GM12864 (cell line): ENCODE data around the gene GEMIN7.

Experiments
- DNase-seq: peaks from one replicate; pipeline ENCODE4 v3.0.0-alpha.2; 2011; ENCODE audit warnings: low read depth
- H3K4me3 ChIP-seq: 2 replicates; pipeline ENCODE4 v1.5.1; 2011; ENCODE audit warnings: mild to moderate bottlenecking, low read depth, low read length, control low read depth
- CTCF ChIP-seq: IDR thresholded peaks from 2 replicates; pipeline ENCODE4 v1.5.1; 2011; ENCODE audit warnings: low read depth, mild to moderate bottlenecking, moderate library complexity, low read length, control low read depth, inconsistent platforms; ENCODE audit errors: missing control alignments

Gene GEMIN7

GRCh38 chr19:45070861-45071544, 8.1 kb upstream of the GEMIN7 start:
- TF ChIP-seq CTCF = no peak
- no peak for DNase-seq
- H3K4me3 ChIP-seq = no peak overlapping the region

DNA sequence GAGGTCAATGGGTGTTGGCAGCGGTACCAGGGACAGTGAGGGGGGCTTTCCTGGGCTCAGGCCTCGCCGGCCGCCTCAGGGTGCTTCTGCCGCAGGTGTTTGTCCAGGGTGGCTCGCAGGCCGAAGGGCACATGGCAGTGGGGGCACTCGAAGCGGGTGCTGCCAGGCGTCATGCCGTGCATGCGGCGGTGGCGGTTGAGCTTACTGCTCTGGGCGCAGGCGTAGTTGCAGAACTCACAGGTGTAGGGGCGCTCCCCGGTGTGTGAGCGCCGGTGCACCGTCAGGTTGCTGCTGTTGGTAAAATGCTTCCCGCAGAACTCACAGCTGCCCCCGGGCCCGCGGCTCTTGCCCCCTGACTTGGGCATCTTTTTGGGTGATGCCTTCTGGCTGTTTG, 7.5 kb upstream of the GEMIN7 start:
- no peak for DNase-seq
- TF ChIP-seq CTCF = no peak
- no peak overlapping the region for H3K4me3 ChIP-seq

GRCh38 chr19:45071969-45072790, 6.9 kb upstream of the GEMIN7 start:
- no peak for DNase-seq
- H3K4me3 ChIP-seq = no peak overlapping the region
- no peak for TF ChIP-seq CTCF

DNA sequence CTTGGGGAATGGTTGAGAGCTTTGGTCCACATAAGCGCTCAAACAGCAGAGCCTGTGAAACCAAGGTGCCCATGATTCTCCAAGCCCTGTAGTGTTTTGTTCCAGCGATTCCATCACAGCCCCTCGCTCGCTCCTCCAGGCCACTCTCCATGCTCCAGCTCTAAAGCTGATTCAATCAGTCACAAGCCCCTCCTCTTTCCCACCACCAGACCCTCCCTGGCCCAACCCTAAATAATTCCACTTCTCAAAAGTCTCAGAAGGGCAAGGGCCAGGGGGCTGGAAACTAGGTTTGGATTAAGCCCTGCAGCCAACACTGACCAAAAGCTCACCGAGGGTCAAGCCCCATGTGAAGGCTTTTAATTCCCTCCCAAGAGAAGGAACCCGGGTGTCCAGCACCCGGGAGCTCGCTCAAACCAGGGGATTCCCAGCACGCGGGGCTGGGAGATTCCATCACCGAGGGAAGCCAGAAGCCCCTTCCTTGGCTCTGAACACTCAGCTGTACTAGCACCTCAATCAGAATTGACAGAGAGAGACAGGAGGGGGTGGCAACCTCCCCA, 4.2 kb upstream of the GEMIN7 start:
- no peak for DNase-seq
- no peak for TF ChIP-seq CTCF
- peak overlapping the region; percentile 92 for H3K4me3 ChIP-seq

DNA sequence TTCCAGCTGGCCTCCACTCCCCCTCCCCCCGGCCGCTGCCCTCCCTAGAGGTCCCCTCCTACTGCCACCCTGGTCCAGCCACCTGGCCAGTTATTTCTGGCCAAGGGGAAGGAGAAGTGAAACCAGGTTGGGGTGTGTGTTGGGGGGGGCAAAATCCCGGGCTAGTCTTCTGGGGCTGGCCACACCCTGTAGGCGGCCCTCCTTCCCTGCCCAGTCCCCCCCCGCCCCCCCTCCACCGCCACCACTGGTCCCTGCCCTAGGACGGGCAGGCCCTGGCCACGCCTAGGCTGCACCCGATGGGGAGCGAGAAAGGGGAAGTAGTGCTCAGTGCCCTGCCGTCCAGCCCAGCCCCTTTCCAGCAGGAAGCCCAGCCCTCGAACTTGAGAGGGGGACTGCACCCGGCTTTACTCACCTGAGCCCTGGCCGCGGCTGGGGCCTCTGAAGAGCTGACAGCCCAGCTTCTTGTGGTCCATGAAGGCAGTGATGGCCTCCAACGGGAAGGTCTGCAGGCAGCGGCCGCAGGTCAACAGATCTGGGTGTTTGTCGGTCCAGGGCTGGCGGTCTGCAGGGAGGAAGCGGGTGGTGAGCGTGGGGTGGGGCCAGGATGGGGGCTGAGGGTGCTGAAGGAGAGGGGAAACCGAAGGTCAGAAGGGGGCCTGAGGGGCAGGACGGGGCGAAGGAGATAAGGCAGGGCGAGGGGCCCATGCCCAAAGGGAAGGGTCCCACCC, 3.6 kb upstream of the GEMIN7 start:
- no peak for TF ChIP-seq CTCF
- peak overlapping the region; percentile 92 for H3K4me3 ChIP-seq
- DNase-seq = peak; percentile 87

DNA sequence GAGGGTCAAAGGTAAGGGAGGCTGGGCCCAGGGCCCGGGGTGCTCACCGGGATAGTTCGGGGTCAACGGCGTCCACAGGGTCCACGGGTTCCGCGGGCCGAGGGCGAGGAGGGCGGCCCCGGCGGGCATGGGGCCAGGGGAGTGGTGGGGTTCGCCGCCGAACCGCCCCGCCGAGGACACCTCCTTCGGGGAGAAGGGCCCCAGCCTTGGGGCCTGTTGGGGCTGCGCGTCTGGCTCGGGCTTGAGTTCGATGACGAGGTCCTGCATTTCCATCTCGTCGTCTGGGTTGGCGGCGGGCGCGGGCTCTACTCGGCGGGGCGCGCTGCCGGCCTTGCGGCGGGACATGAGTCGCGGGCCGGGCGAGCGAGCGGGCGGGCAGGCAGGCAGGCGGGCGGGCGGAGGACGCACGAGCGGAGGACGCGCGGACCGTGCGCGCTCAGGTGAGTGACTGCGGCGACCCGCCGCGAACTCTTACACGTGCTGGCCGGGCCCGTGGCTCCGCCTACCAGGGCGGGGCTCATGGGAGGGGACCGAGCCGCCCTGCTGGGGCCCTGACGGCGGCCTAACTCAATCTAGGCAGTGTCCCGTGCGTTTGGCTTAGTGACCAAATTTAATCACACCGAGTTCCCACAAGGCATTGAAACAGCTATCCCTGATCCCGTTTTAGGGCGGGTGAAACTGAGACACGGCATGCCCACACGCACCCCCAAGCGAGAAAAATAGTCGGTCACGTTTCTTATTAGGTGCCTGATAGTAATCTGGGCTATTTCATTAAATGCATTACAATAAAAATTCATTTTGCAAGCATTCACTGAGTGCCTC, 2.8 kb upstream of the GEMIN7 start, which contains the start of gene ZNF296:
Gene ZNF296 (minus strand): TSS at position 450 of the 822 bp plus-strand sequence. CDS start 105 bp downstream, at position 345.
- no peak for TF ChIP-seq CTCF
- H3K4me3 ChIP-seq = peak within 1 kb of the TSS; percentile 92
- no peak for DNase-seq
